HFFc6 (cell line): Measurements from ENCODE around the gene TCF7L1. TPM values are rescaled to one million over a fixed set of nuclear protein-coding genes. Genes with fewer than 3 reads are reported as not detected.

ENCODE experiments used
- DNase-seq: peaks from one replicate; pipeline ENCODE4 v3.0.0-alpha.2; 2018
- H3K27ac Mint-ChIP-seq: 2 replicates; pipeline ENCODE4 v1.8.0; 2020; ENCODE audit warnings: mild to moderate bottlenecking, mixed read lengths
- H3K27me3 Mint-ChIP-seq: 2 replicates; pipeline ENCODE4 v1.8.0; 2021; ENCODE audit warnings: mild to moderate bottlenecking, moderate library complexity, mixed read lengths; ENCODE audit not compliant: insufficient read depth
- H3K36me3 Mint-ChIP-seq: 2 replicates; pipeline ENCODE4 v1.8.0; 2021; ENCODE audit warnings: low read depth, mixed read lengths
- H3K4me1 Mint-ChIP-seq: 2 replicates; pipeline ENCODE4 v1.8.0; 2020; ENCODE audit warnings: low read depth, mixed read lengths
- H3K4me3 Mint-ChIP-seq: 2 replicates; pipeline ENCODE4 v1.8.0; 2020; ENCODE audit warnings: mild to moderate bottlenecking, moderate library complexity, mixed read lengths
- H3K9me3 Mint-ChIP-seq: 2 replicates; pipeline ENCODE4 v1.8.0; 2020; ENCODE audit warnings: mild to moderate bottlenecking, mixed read lengths
- CTCF ChIP-seq: fragments of 200-600 bp; sonication (generic); IDR thresholded peaks from 2 replicates; pipeline ENCODE4 v1.5.0; 2021; ENCODE audit warnings: antibody characterized with exemption, mild to moderate bottlenecking
- total RNA-seq, 6 experiments: library from RNA; stranded (reverse); fragmentation: NEBNext Ultra II Directional; extraction: Animal tissue kit (Norgen Biotek cat#: 25700); gene quantifications; 2 replicates in 1 of 6; 3 replicates in 5 of 6; pipeline ENCODE4 v1.2.3, GENCODE V29; 2021

The TCF7L1 gene
- total RNA-seq, 6 experiments from 2014 or later = 2.6 to 10.3 (median 9.4) TPM

GRCh38 chr2:85110991-85111560 is 22.1 kb upstream of the TCF7L1 start:
- DNase-seq = peak; percentile 93
- peak overlapping the region; percentile 43; the same call in 1 of the 2 replicates for H3K4me3 Mint-ChIP-seq
- peaks cover 5% of the 10 kb centered on the region; the same call in 1 of the 2 replicates for H3K27me3 Mint-ChIP-seq
- H3K9me3 Mint-ChIP-seq = no peaks in the 10 kb centered on the region; the same call in 1 of the 2 replicates
- TF ChIP-seq CTCF = no peak
- peaks cover 48% of the 10 kb centered on the region for H3K4me1 Mint-ChIP-seq
- peak overlapping the region; percentile 80 for H3K27ac Mint-ChIP-seq
- H3K36me3 Mint-ChIP-seq = no peaks in the 10 kb centered on the region

GRCh38 chr2:85111819-85112281 is 21.3 kb upstream of the TCF7L1 start:
- H3K27me3 Mint-ChIP-seq = peaks cover 6% of the 10 kb centered on the region; the same call in 1 of the 2 replicates
- peak; percentile 70 for DNase-seq
- H3K4me3 Mint-ChIP-seq = peak overlapping the region; percentile 43; the same call in 1 of the 2 replicates
- peaks cover 42% of the 10 kb centered on the region for H3K4me1 Mint-ChIP-seq
- H3K27ac Mint-ChIP-seq = peak overlapping the region; percentile 80
- no peaks in the 10 kb centered on the region; the same call in 1 of the 2 replicates for H3K9me3 Mint-ChIP-seq
- H3K36me3 Mint-ChIP-seq = no peaks in the 10 kb centered on the region
- no peak for TF ChIP-seq CTCF

- peak; percentile 25 for DNase-seq
- H3K9me3 Mint-ChIP-seq = no peaks in the 10 kb centered on the region; the same call in 1 of the 2 replicates
- no peaks in the 10 kb centered on the region for H3K36me3 Mint-ChIP-seq
- H3K27me3 Mint-ChIP-seq = peaks cover 9% of the 10 kb centered on the region; the same call in 1 of the 2 replicates
- H3K4me3 Mint-ChIP-seq = no peak overlapping the region
- H3K27ac Mint-ChIP-seq = no peak overlapping the region
- no peak for TF ChIP-seq CTCF
- peaks cover 33% of the 10 kb centered on the region for H3K4me1 Mint-ChIP-seq
Observed at GRCh38 chr2:85112906-85113625, 20.1 kb upstream of the TCF7L1 start.

GRCh38 chr2:85114586-85115330 is 18.4 kb upstream of the TCF7L1 start:
- H3K4me1 Mint-ChIP-seq = peaks cover 33% of the 10 kb centered on the region

More at GRCh38 chr2:85114586-85115330, 18.4 kb upstream of the TCF7L1 start:
- Mint-ChIP-seq H3K9me3 (no peaks in the 10 kb centered on the region; the same call in 1 of the 2 replicates), H3K4me3 (no peak overlapping the region), H3K36me3 (no peaks in the 10 kb centered on the region), H3K27me3 (peaks cover 9% of the 10 kb centered on the region; the same call in 1 of the 2 replicates), H3K27ac (no peak overlapping the region)
- DNase-seq = no peak
- TF ChIP-seq CTCF = no peak
